ENCODE data around the gene USP17L15.
"Not testable (repeated sequence)": the region's sequence is repeated elsewhere in the genome, so short reads cannot be mapped to it uniquely, and the experiment has no call there.

USP17L15 gene

GRCh38 chr4:9234085-9234484, at the start of gene USP17L15:
Gene USP17L15 (plus strand): TSS chr4:9234385. CDS start chr4:9234385, 0 bp downstream.
- not testable (repeated sequence) for DNase-seq (ENCODE audit: low read depth)

GRCh38 chr4:9210357-9210756, 23.8 kb upstream of the USP17L15 start, which contains the start of gene USP17L10:
Gene USP17L10 (plus strand): TSS chr4:9210657. CDS start chr4:9210657, 0 bp downstream.
- not testable (repeated sequence) for DNase-seq (ENCODE audit: low read depth)

GRCh38 chr4:9214701-9215100, 19.5 kb upstream of the USP17L15 start:
- DNase-seq (ENCODE audit: low read depth), result not testable (repeated sequence)

GRCh38 chr4:9215105-9215504, 19.1 kb upstream of the USP17L15 start, which contains the start of gene USP17L11:
Gene USP17L11 (plus strand): TSS chr4:9215405. CDS start chr4:9215405, 0 bp downstream.
- not testable (repeated sequence) for DNase-seq (ENCODE audit: low read depth)

- not testable (repeated sequence) for DNase-seq (ENCODE audit: low read depth)
Measured at GRCh38 chr4:9219852-9220251, 14.3 kb upstream of the USP17L15 start, which contains the start of gene USP17L12. Gene USP17L12 (plus strand): TSS chr4:9220152. CDS start chr4:9220152, 0 bp downstream.

GRCh38 chr4:9224596-9224995, 9.6 kb upstream of the USP17L15 start, which contains the start of gene USP17L13:
Gene USP17L13 (plus strand): TSS chr4:9224896. CDS start chr4:9224896, 0 bp downstream.
- DNase-seq (ENCODE audit: low read depth), result not testable (repeated sequence)

- not testable (repeated sequence) for DNase-seq (ENCODE audit: low read depth)
Measured at GRCh38 chr4:9230249-9230648, 3.9 kb upstream of the USP17L15 start.

GRCh38 chr4:9238461-9238860, 4.3 kb downstream of the USP17L15 start:
- DNase-seq (ENCODE audit: low read depth), result not testable (repeated sequence)

GRCh38 chr4:9243579-9243978, 9.4 kb downstream of the USP17L15 start, which contains the start of gene USP17L17:
Gene USP17L17 (plus strand): TSS chr4:9243879. CDS start chr4:9243879, 0 bp downstream.
- DNase-seq (ENCODE audit: low read depth), result not testable (repeated sequence)

- not testable (repeated sequence) for DNase-seq (ENCODE audit: low read depth)
Measured at GRCh38 chr4:9247953-9248680, 13.9 kb downstream of the USP17L15 start, which contains the start of gene USP17L18. Gene USP17L18 (plus strand): TSS chr4:9248630. CDS start chr4:9248630, 0 bp downstream.

GRCh38 chr4:9253078-9253477, 18.9 kb downstream of the USP17L15 start, which contains the start of gene USP17L19:
Gene USP17L19 (plus strand): TSS chr4:9253378. CDS start chr4:9253378, 0 bp downstream.
- DNase-seq (ENCODE audit: low read depth), result not testable (repeated sequence)

- not testable (repeated sequence) for DNase-seq (ENCODE audit: low read depth)
Measured at GRCh38 chr4:9257824-9258223, 23.6 kb downstream of the USP17L15 start, which contains the start of gene USP17L20. Gene USP17L20 (plus strand): TSS chr4:9258124. CDS start chr4:9258124, 0 bp downstream.

GRCh38 chr4:9262572-9262971, 28.4 kb downstream of the USP17L15 start, which contains the start of gene USP17L21:
Gene USP17L21 (plus strand): TSS chr4:9262872. CDS start chr4:9262872, 0 bp downstream.
- not testable (repeated sequence) for DNase-seq (ENCODE audit: low read depth)

- DNase-seq (ENCODE audit: low read depth), result not testable (repeated sequence)
Measured at GRCh38 chr4:9267319-9267718, 33.1 kb downstream of the USP17L15 start, which contains the start of gene USP17L22. Gene USP17L22 (plus strand): TSS chr4:9267619. CDS start chr4:9267619, 0 bp downstream.

GRCh38 chr4:9271719-9272118, 37.5 kb downstream of the USP17L15 start:
- not testable (repeated sequence) for DNase-seq (ENCODE audit: low read depth)

Data from GM04504 (cell line).